HG02642 (cell line): ENCODE results near the gene HOXA2.

Source experiments
- ATAC-seq: cut with Tn5 transposase; IDR thresholded peaks from one replicate; pipeline ENCODE4 v1.9.1; 2021; ENCODE audit warnings: mild to moderate bottlenecking; ENCODE audit not compliant: unreplicated experiment, poor library complexity

Gene HOXA2

DNA sequence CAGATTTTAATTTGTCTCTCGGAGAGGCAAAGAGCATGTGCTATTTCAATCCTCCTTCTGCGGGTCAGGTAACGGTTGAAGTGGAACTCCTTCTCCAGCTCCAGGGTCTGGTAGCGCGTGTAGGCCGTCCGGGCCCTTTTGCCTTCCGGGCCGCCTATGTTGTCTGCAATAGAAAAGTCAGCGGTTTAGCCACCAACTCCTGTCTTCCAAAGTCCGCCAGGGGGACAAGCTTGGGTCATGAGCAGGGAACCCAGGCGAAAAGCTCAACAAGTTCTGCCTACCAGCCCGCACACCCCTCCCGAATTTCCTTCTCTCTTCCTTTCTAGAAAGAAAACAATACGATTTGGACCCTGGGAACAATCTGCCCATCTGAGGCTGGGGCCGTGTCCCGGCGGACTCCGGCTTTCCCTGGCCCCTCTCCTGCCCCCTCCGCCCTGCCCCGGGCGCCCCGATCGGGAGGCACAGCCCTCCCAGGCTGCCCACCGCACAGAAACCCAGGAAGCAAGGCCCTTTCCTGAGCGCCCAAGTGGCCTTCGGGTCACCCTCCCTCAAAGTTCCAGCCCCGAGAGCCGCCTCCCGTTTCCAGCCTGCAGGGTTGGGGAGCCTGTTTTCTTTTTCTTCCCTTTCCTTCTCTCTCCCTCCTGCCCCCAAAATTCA, 39.6 kb upstream of the HOXA2 start:
- no peak for ATAC-seq

GRCh38 chr7:27141137-27141922, 38.8 kb upstream of the HOXA2 start:
- no peak for ATAC-seq

- ATAC-seq: no peak
Measured at GRCh38 chr7:27140126-27140857, 37.8 kb upstream of the HOXA2 start.

GRCh38 chr7:27139334-27140125, 37.0 kb upstream of the HOXA2 start:
- ATAC-seq: no peak

DNA sequence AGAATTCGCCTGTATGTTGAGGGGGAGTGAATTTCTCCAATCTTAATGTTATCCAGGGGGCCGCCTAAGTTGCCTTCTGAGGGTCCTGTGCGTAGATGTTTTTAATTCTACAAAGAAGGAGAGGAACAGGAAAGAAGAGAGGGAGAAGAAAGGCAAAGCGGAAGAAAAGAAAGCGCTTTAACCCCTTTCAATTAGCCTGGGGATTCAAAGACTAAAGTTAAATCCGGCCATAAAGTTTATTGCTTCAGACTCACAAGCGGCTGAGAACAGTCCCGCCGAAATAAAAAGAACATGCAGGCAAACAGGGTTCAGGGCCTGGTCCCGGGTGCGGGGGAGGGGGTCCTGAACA, 36.5 kb upstream of the HOXA2 start:
- no peak for ATAC-seq

- no peak for ATAC-seq
Measured at GRCh38 chr7:27138472-27138871, 36.0 kb upstream of the HOXA2 start.

DNA sequence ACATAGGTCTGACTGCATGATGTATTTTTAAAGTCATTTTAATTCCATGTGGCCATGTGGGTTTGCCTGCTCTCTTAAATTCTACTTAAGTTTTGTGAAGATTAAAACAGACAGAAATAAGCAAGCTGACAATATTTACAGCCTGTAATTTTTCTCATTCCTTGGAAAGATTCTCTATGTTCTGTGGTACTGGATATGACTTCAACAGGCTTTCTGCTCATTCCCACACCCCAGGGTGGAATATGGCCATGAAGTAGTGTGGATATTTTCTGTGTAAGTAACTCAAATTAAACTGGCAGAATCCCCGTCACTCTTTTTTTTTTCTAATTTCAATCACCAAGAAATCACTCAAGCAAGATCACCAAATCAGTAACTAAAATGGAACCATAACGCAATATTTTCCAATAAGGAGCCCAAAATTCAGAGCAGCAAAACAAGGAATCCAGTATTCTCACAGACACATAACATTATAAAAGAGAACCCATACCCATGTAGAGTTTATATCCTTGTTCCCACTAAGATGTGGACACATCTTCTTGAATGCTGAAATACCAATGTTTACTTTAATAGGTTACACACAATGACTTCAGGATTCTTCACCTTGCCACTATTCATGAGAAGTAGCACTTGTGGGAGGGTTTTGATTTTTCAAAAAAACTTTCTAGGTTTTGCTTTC, 35.3 kb upstream of the HOXA2 start:
- ATAC-seq: no peak

GRCh38 chr7:27134392-27134791, 31.9 kb upstream of the HOXA2 start:
- no peak for ATAC-seq

GRCh38 chr7:27133409-27134231, 31.1 kb upstream of the HOXA2 start:
- no peak for ATAC-seq

DNA sequence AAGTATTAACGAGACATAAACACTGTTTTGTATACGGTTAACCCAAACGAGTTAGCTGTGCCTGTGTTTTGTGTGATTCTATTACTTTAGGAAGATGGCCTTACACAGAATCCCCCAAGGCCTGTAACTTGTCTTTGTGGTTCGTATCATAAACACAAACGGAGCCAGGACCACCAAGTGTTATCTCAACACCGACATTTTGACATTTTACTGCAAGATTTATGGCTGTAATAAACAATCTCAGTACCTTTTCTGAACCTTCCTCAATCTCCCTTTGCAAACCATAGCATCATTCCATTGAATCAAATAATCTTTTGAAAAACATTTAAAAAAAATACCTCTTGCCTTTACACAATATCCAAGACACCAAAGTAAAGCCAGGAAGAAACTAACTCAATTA, 30.5 kb upstream of the HOXA2 start:
- ATAC-seq: no peak

DNA sequence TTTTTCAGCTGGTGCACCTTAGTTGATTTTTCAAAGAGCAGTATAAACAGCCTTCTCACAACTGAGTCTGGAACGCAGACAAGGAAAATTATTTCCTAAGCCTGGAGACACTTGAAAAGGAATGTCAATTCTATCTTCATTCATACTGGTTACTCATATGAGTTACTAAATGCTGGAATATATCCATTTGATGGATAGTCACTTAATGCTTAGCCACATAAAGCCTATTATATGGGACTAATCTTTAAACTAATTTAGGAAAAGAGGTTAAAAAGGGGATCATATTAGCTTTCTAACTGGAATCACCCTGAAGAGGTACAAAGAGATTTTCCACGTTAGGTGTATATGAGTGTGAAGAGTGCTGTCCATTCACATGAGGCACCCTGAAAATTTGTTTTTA, 29.7 kb upstream of the HOXA2 start:
- no peak for ATAC-seq

GRCh38 chr7:27131390-27131819, 28.9 kb upstream of the HOXA2 start:
- ATAC-seq: no peak

- no peak for ATAC-seq
Measured at GRCh38 chr7:27130540-27131389, 28.3 kb upstream of the HOXA2 start, which contains the start of gene HOXA4. Gene HOXA4 (minus strand): TSS chr7:27130757. CDS start chr7:27130733, 24 bp downstream.

GRCh38 chr7:27129729-27130539, 27.5 kb upstream of the HOXA2 start:
- no peak for ATAC-seq

DNA sequence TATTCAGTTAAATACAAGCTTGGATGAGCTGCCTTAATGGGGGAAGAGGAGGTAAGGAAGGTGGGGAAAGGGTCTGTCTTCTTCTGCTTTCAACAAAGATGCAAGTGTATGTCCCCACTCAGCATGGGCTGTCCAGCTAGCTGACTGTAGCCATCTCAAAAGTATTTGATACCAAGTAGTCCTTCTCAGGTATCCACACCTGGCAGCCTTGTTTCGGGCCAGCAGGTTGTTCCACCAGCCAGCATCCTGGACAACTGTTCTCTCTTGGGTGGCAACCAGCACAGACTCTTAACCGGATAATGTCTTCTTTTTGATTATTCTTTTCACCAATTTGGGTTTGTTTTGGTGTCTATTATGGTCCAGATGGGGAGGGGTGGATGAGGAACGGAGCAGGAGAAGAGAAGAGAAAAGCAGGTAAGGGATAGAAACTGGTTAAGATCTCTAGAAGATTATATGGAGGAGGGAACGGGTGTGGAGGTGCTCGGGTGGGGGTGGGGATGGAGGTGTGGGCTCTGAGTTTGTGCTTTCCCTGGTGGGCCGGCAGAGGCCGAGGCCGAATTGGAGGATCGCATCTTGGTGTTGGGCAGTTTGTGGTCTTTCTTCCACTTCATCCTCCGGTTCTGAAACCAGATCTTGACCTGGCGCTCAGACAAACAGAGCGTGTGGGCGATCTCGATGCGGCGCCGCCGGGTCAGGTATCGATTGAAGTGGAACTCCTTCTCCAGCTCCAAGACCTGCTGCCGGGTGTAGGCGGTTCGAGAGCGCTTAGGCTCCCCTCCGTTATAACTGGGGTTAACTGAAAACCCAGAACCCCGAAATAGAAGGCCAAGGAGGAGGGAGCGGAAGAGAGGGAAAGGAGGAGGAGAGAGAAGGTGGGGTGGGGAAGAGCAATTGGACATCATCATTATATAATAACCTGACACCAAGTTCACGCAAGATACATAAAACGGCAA, 26.6 kb upstream of the HOXA2 start:
- ATAC-seq: no peak

DNA sequence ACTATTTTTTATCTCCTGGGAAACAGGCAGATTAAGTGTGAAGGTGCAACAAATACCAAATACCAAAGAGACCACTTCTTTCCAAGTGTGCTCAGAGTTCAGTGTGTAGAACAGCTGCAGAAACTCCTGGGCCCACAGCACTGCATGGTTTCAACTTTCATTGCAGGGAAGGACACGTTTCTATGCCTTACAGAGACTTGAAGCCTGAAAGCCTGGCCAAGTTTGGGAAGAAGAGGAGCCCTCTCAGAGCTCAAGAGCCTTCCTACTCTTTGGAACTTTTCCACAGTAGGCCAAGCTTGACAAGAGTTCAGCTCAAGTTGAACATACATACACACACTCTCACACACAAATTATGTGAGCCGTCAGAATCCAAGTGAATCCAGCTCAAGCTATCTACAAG, 25.6 kb upstream of the HOXA2 start:
- ATAC-seq: no peak
